ENCODE data around the gene ARL5C. TPM values are rescaled to one million over a fixed set of nuclear protein-coding genes. Genes with fewer than 3 reads are reported as not detected.

ARL5C gene
- total and polyA plus RNA-seq, 2 donors (not counting 1 experiment from before 2014, with no cell fraction given) = not detected

DNA sequence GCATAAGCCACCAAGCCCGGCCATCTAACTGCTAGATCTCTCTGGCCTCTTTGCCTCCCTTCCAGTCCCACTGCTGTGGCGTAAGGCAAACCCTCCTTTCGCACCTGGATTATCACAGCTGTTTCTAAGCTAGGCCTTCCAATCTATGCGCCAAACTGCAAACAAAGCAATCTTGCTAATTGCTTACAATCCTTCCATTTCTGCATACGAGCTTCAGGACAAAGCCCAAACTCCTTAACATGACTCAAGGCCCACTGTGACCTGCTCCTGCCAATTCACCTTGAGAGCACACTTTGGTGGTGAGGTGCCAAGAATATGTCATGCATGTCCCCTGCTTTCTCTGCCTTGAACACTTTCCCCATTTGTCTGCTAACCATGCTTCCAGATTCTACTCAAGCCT lies 6.0 kb upstream of the ARL5C start:
- 77% methylated on average over 5 of the region's 5 CpGs for WGBS (ENCODE audit: insufficient coverage)
- ATAC-seq (ENCODE audit: low read depth) = no peak
- no peaks in the 10 kb centered on the region for H3K79me2 ChIP-seq (ENCODE audit: control insufficient read depth, insufficient read depth, low read length)
- peaks cover 14% of the 10 kb centered on the region for H3K4me1 Mint-ChIP-seq
- peaks cover 0 to 43% (median 12%) of the 10 kb centered on the region in 4 experiments for H3K27me3 ChIP-seq (replicated peaks in 1 of 4; ENCODE audit: control extremely low read depth in 1 of 4, control insufficient read depth in 3 of 4, insufficient read depth in 4 of 4, low read length in 3 of 4)
- H3K4me1 ChIP-seq (ENCODE audit: control insufficient read depth in 2 of 2, insufficient read depth in 2 of 2, low read length in 2 of 2) = peaks cover 11 to 16% of the 10 kb centered on the region in 2 donors
- no peak overlapping the region for H3K27ac ChIP-seq (ENCODE audit: low read length in 2 of 2)
- no peak for DNase-seq
- H3K9ac ChIP-seq (ENCODE audit: low read length) = no peak overlapping the region
- intact Hi-C loops (cut with micrococcal nuclease) = no loop called here
- no peak overlapping the region for H3K4me3 ChIP-seq (ENCODE audit: control extremely low read depth in 1 of 5, extremely low read depth in 1 of 5, insufficient read depth in 1 of 5, low read depth in 2 of 5, low read length in 4 of 5)
- H3K27me3 Mint-ChIP-seq = peaks cover 27% of the 10 kb centered on the region
- H3K36me3 ChIP-seq (replicated peaks in 1 of 2; ENCODE audit: control extremely low read depth in 1 of 2, control insufficient read depth in 1 of 2, extremely low read depth in 1 of 2, insufficient read depth in 2 of 2, low read length in 1 of 2) = no peaks in the 10 kb centered on the region
- H3K4me3 Mint-ChIP-seq = no peak overlapping the region
- TF ChIP-seq EZH2 (IDR thresholded peaks at IDR 0.05; ENCODE audit: borderline replicate concordance, insufficient read depth, low read depth, low read length, poor library complexity, severe bottlenecking) = no peak
- TF ChIP-seq, protein P1, sequence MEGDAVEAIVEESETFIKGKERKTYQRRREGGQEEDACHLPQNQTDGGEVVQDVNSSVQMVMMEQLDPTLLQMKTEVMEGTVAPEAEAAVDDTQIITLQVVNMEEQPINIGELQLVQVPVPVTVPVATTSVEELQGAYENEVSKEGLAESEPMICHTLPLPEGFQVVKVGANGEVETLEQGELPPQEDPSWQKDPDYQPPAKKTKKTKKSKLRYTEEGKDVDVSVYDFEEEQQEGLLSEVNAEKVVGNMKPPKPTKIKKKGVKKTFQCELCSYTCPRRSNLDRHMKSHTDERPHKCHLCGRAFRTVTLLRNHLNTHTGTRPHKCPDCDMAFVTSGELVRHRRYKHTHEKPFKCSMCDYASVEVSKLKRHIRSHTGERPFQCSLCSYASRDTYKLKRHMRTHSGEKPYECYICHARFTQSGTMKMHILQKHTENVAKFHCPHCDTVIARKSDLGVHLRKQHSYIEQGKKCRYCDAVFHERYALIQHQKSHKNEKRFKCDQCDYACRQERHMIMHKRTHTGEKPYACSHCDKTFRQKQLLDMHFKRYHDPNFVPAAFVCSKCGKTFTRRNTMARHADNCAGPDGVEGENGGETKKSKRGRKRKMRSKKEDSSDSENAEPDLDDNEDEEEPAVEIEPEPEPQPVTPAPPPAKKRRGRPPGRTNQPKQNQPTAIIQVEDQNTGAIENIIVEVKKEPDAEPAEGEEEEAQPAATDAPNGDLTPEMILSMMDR (IDR thresholded peaks at IDR 0.05) = no peak
- H3K9me3 Mint-ChIP-seq (ENCODE audit: insufficient read depth) = no peaks in the 10 kb centered on the region
- H3K9me3 ChIP-seq (ENCODE audit: control extremely low read depth in 1 of 3, control insufficient read depth in 2 of 3, insufficient read depth in 1 of 3, low read length in 2 of 3) = peaks cover 0 to 2% (median 0%) of the 10 kb centered on the region in 3 donors
- ChIA-PET CTCF (interaction anchor here (0.5 to 1.4 kb wide), 5 partner anchors 10 to 605 kb away, joined by 3 to 8 read pairs (median 3); partner anchors contain the start of gene RPL19), POLR2A (interaction anchor here (1.1 kb wide), 1 partner anchor 28 kb away, joined by 3 read pairs; the partner anchor contains the start of gene RPL19)
- no peak overlapping the region for H3K4me2 ChIP-seq (replicated peaks; ENCODE audit: low read depth, low read length, poor library complexity, severe bottlenecking)
- no peak overlapping the region for H2AFZ ChIP-seq (ENCODE audit: insufficient read depth, low read depth, low read length, poor library complexity, severe bottlenecking)
- no peaks in the 10 kb centered on the region for H4K20me1 ChIP-seq (ENCODE audit: control insufficient read depth, insufficient read depth, low read length, poor library complexity, severe bottlenecking)
- H3K27ac Mint-ChIP-seq = no peak overlapping the region

DNA sequence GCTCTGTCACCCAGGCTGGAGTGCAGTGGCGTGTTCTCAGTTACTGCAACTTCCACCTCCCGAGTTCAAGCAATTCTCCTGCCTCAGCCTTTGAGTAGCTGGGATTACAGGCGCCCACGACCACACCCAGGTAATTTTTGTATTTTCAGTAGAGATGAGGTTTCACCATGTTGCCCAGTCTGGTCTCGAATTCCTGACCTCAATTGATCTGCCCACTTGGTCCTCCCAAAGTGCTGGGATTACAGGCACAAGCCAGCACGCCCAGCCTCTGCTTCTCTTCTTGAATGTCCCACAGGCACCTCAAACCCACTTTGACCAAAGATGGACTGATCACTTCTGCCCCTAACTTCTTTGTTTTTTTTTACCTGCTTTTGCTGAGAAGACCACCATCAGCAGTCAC lies 4.6 kb upstream of the ARL5C start:
- Mint-ChIP-seq H3K4me1 (peaks cover 25% of the 10 kb centered on the region), H3K9me3 (ENCODE audit: insufficient read depth) (no peaks in the 10 kb centered on the region), H3K27me3 (peaks cover 31% of the 10 kb centered on the region), H3K4me3 (no peak overlapping the region), H3K27ac (no peak overlapping the region)
- Histone ChIP-seq H3K9me3 (ENCODE audit: control extremely low read depth in 1 of 3, control insufficient read depth in 2 of 3, insufficient read depth in 1 of 3, low read length in 2 of 3) (peaks cover 0 to 7% (median 0%) of the 10 kb centered on the region in 3 donors), H3K4me1 (ENCODE audit: control insufficient read depth in 2 of 2, insufficient read depth in 2 of 2, low read length in 2 of 2) (peaks cover 21 to 25% of the 10 kb centered on the region in 2 donors), H3K4me3 (ENCODE audit: control extremely low read depth in 1 of 5, extremely low read depth in 1 of 5, insufficient read depth in 1 of 5, low read depth in 2 of 5, low read length in 4 of 5) (no peak overlapping the region), H3K27me3 (replicated peaks in 1 of 4; ENCODE audit: control extremely low read depth in 1 of 4, control insufficient read depth in 3 of 4, insufficient read depth in 4 of 4, low read length in 3 of 4) (peaks cover 0 to 56% (median 18%) of the 10 kb centered on the region in 4 experiments), H2AFZ (ENCODE audit: insufficient read depth, low read depth, low read length, poor library complexity, severe bottlenecking) (no peak overlapping the region), H4K20me1 (ENCODE audit: control insufficient read depth, insufficient read depth, low read length, poor library complexity, severe bottlenecking) (no peaks in the 10 kb centered on the region), H3K4me2 (replicated peaks; ENCODE audit: low read depth, low read length, poor library complexity, severe bottlenecking) (no peak overlapping the region), H3K79me2 (ENCODE audit: control insufficient read depth, insufficient read depth, low read length) (no peaks in the 10 kb centered on the region), H3K9ac (ENCODE audit: low read length) (no peak overlapping the region), H3K27ac (ENCODE audit: low read length in 2 of 2) (no peak overlapping the region), H3K36me3 (replicated peaks in 1 of 2; ENCODE audit: control extremely low read depth in 1 of 2, control insufficient read depth in 1 of 2, extremely low read depth in 1 of 2, insufficient read depth in 2 of 2, low read length in 1 of 2) (no peaks in the 10 kb centered on the region)
- no peak for ATAC-seq (ENCODE audit: low read depth)
- WGBS (ENCODE audit: insufficient coverage) = 57% methylated on average over 6 of the region's 6 CpGs
- intact Hi-C loops (cut with micrococcal nuclease) = no loop called here
- TF ChIP-seq EZH2 (IDR thresholded peaks at IDR 0.05; ENCODE audit: borderline replicate concordance, insufficient read depth, low read depth, low read length, poor library complexity, severe bottlenecking) = no peak
- TF ChIP-seq, protein P1 (IDR thresholded peaks at IDR 0.05) = no peak
- no peak for DNase-seq
- POLR2A ChIA-PET = interaction anchor here (0.6 kb wide), 1 partner anchor 26 kb away, joined by 5 read pairs; no protein-coding TSS in a partner anchor
- CTCF ChIA-PET = interaction anchor here (1.2 to 6.9 kb wide), 3 partner anchors 9 to 189 kb away, joined by 3 to 77 read pairs (median 3); no protein-coding TSS in a partner anchor

Measured in B cell (primary cell).